Esophagus muscularis mucosa (tissue), 4 donors: ENCODE measurements around the gene PAPSS1.

Experiments used
- CTCF ChIP-seq, 3 experiments: fragments of 200-600 bp in 2 of 3; fragments of 450-650 bp in 1 of 3; sonication (generic) in 2 of 3; IDR thresholded peaks; one replicate each; pipeline ENCODE4 v1.5.1; 2017 to 2019; ENCODE audit warnings: antibody characterized with exemption in 3 of 3, mild to moderate bottlenecking in 2 of 3, moderate library complexity in 1 of 3
- EP300 ChIP-seq: sonication (generic); formaldehyde crosslinking; IDR thresholded peaks from one replicate; pipeline ENCODE4 v1.6.1; 2017; ENCODE audit warnings: antibody characterized with exemption
- POLR2A ChIP-seq: fragments of 450-650 bp; IDR thresholded peaks from one replicate; pipeline ENCODE4 v1.6.1; 2017; ENCODE audit warnings: antibody characterized with exemption, moderate library complexity, mild to moderate bottlenecking, low read depth

GRCh38 chr4:107683873-107684272 lies 36.2 kb downstream of the PAPSS1 start:
- TF ChIP-seq CTCF (IDR thresholded peaks at IDR 0.05) = no peak
- no peak for TF ChIP-seq EP300
- no peak for TF ChIP-seq POLR2A
